GM12878 (cell line): ENCODE measurements around the gene LRP5. TPM values are rescaled to one million over a fixed set of nuclear protein-coding genes. Genes with fewer than 3 reads are reported as not detected.

Experiments used
- CHD4 ChIP-seq: fragments of 200-600 bp; sonication (generic); IDR thresholded peaks from 2 replicates; pipeline ENCODE4 v1.6.1; 2016; ENCODE audit warnings: mild to moderate bottlenecking
- FOS ChIP-seq: IDR thresholded peaks from 3 replicates; pipeline ENCODE4 v1.6.1; 2011; ENCODE audit warnings: borderline replicate concordance; ENCODE audit not compliant: insufficient read length; ENCODE audit errors: extremely low read depth
- FOXM1 ChIP-seq: IDR thresholded peaks from 2 replicates; pipeline ENCODE4 v1.6.1; 2012; ENCODE audit warnings: low read depth, mild to moderate bottlenecking, inconsistent platforms, low read length, moderate library complexity
- SIX5 ChIP-seq: IDR thresholded peaks from 2 replicates; pipeline ENCODE4 v1.6.1; 2011; ENCODE audit warnings: mild to moderate bottlenecking, low read depth, low read length, moderate library complexity; ENCODE audit not compliant: severe bottlenecking
- polyA plus RNA-seq, 11 experiments: library from polyadenylated mRNA; depleted of rRNA in 4 of 11; unstranded in 6 of 11; stranded (reverse) in 5 of 11; fragments of >200 nt; fragmentation: Nextera tagmentation in 4 of 11; fragmentation: Illumina TruSeq in 1 of 11; extraction: Ambion mirVana in 4 of 11; extraction: Trizol in 1 of 11; gene quantifications; 1 replicate in 1 of 11; 2 replicates in 10 of 11; pipeline versions ENCODE4 v1.2.1 to v1.2.3, GENCODE V29; 2011 to 2016; ENCODE audit warnings: inconsistent platforms in 2 of 11, missing spikeins in 2 of 11, low read depth in 1 of 11
- total RNA-seq, 4 experiments: library from RNA; depleted of rRNA in 3 of 4; stranded (reverse); fragments of >200 nt in 3 of 4; fragmentation: Illumina TruSeq in 1 of 4; extraction: Trizol in 1 of 4; gene quantifications; 2 replicates each; pipeline versions ENCODE4 v1.2.1 to v1.2.3, GENCODE V29; 2013 to 2021
- TF ChIP-seq, protein P1 (sequence below): IDR thresholded peaks from 2 replicates; pipeline ENCODE4 v1.6.1; 2011; ENCODE audit warnings: low read depth, low read length, improper control_type of control experiment, borderline replicate concordance
- TF ChIP-seq, protein P2 (sequence below): IDR thresholded peaks from 2 replicates; pipeline ENCODE4 v1.6.1; 2012; ENCODE audit warnings: low read depth, low read length, improper control_type of control experiment
- TF ChIP-seq, protein P3 (sequence below): fragments of 450-650 bp; IDR thresholded peaks from 2 replicates; pipeline ENCODE4 v1.6.1; 2017; ENCODE audit warnings: mild to moderate bottlenecking, moderate library complexity

LRP5 gene
- total and polyA plus RNA-seq, 10 of the 15 experiments (the other 5 are each of a cell fraction or from before 2014, with no cell fraction given): 0.37 to 34.0 (median 6.6) TPM

- TF ChIP-seq, protein P1, sequence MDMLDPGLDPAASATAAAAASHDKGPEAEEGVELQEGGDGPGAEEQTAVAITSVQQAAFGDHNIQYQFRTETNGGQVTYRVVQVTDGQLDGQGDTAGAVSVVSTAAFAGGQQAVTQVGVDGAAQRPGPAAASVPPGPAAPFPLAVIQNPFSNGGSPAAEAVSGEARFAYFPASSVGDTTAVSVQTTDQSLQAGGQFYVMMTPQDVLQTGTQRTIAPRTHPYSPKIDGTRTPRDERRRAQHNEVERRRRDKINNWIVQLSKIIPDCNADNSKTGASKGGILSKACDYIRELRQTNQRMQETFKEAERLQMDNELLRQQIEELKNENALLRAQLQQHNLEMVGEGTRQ: no peak
- TF ChIP-seq SIX5 (no peak), FOXM1 (no peak), CHD4 (no peak), FOS (no peak)
- TF ChIP-seq, protein P2, sequence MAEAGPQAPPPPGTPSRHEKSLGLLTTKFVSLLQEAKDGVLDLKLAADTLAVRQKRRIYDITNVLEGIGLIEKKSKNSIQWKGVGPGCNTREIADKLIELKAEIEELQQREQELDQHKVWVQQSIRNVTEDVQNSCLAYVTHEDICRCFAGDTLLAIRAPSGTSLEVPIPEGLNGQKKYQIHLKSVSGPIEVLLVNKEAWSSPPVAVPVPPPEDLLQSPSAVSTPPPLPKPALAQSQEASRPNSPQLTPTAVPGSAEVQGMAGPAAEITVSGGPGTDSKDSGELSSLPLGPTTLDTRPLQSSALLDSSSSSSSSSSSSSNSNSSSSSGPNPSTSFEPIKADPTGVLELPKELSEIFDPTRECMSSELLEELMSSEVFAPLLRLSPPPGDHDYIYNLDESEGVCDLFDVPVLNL: no peak
- TF ChIP-seq, protein P3, sequence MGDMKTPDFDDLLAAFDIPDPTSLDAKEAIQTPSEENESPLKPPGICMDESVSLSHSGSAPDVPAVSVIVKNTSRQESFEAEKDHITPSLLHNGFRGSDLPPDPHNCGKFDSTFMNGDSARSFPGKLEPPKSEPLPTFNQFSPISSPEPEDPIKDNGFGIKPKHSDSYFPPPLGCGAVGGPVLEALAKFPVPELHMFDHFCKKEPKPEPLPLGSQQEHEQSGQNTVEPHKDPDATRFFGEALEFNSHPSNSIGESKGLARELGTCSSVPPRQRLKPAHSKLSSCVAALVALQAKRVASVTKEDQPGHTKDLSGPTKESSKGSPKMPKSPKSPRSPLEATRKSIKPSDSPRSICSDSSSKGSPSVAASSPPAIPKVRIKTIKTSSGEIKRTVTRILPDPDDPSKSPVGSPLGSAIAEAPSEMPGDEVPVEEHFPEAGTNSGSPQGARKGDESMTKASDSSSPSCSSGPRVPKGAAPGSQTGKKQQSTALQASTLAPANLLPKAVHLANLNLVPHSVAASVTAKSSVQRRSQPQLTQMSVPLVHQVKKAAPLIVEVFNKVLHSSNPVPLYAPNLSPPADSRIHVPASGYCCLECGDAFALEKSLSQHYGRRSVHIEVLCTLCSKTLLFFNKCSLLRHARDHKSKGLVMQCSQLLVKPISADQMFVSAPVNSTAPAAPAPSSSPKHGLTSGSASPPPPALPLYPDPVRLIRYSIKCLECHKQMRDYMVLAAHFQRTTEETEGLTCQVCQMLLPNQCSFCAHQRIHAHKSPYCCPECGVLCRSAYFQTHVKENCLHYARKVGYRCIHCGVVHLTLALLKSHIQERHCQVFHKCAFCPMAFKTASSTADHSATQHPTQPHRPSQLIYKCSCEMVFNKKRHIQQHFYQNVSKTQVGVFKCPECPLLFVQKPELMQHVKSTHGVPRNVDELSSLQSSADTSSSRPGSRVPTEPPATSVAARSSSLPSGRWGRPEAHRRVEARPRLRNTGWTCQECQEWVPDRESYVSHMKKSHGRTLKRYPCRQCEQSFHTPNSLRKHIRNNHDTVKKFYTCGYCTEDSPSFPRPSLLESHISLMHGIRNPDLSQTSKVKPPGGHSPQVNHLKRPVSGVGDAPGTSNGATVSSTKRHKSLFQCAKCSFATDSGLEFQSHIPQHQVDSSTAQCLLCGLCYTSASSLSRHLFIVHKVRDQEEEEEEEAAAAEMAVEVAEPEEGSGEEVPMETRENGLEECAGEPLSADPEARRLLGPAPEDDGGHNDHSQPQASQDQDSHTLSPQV: no peak
- TF ChIP-seq, all 136 proteins: peak for 0
Observed at GRCh38 chr11:68363776-68364175, 51.4 kb downstream of the LRP5 start (continued).
